H1 (cell line): ENCODE measurements around the gene HACD3. TPM values are rescaled to one million over a fixed set of nuclear protein-coding genes. Genes with fewer than 3 reads are reported as not detected.
A peak's percentile ranks its signal among the peaks of the same experiment; 100 is the strongest.

Experiments
- ASH2L ChIP-seq: fragments of 200-600, 300-600 bp; sonication (generic); IDR thresholded peaks from one replicate; pipeline ENCODE4 v1.7.1; 2017; ENCODE audit warnings: low read length
- BACH1 ChIP-seq: IDR thresholded peaks from 2 replicates; pipeline ENCODE4 v1.6.1; 2012; ENCODE audit warnings: low read length, improper control_type of control experiment
- CBX5 ChIP-seq: fragments of 300-800, 300-1000 bp; sonication (generic); IDR thresholded peaks from 2 replicates; pipeline ENCODE4 v1.7.1; 2016; ENCODE audit warnings: antibody characterized with exemption, low read length, low read depth
- CHD2 ChIP-seq: IDR thresholded peaks from 2 replicates; pipeline ENCODE4 v1.6.1; 2012; ENCODE audit warnings: low read length, improper control_type of control experiment
- CREB1 ChIP-seq: IDR thresholded peaks from 2 replicates; pipeline ENCODE4 v1.6.1; 2012; ENCODE audit warnings: inconsistent platforms
- CTBP2 ChIP-seq: IDR thresholded peaks from 2 replicates; pipeline ENCODE4 v1.7.0; 2011; ENCODE audit warnings: borderline replicate concordance, mild to moderate bottlenecking, moderate library complexity, mixed read lengths, low read length; ENCODE audit not compliant: insufficient read depth, insufficient read length
- E2F6 ChIP-seq: IDR thresholded peaks from 2 replicates; pipeline ENCODE4 v1.6.1; 2012; ENCODE audit warnings: inconsistent platforms
- EGR1 ChIP-seq: IDR thresholded peaks from 2 replicates; pipeline ENCODE4 v1.6.1; 2011; ENCODE audit warnings: low read depth, low read length, borderline replicate concordance
- EZH2 ChIP-seq: fragments of 200-600 bp; sonication (generic); IDR thresholded peaks from 2 replicates; pipeline ENCODE4 v1.7.1; 2012; ENCODE audit warnings: low read depth, mild to moderate bottlenecking, moderate library complexity, low read length, inconsistent platforms; ENCODE audit not compliant: severe bottlenecking
- FOSL1 ChIP-seq: IDR thresholded peaks from 2 replicates; pipeline ENCODE4 v1.6.1; 2011; ENCODE audit warnings: mild to moderate bottlenecking, low read depth, low read length, moderate library complexity; ENCODE audit not compliant: insufficient read depth
- GABPA ChIP-seq: IDR thresholded peaks from 2 replicates; pipeline ENCODE4 v1.6.1; 2011; ENCODE audit warnings: mild to moderate bottlenecking, low read length, moderate library complexity, borderline replicate concordance; ENCODE audit not compliant: insufficient read depth
- NRF1 ChIP-seq: IDR thresholded peaks from 2 replicates; pipeline ENCODE4 v1.6.1; 2011; ENCODE audit warnings: mild to moderate bottlenecking, low read depth, low read length, improper control_type of control experiment
- PHF8 ChIP-seq: fragments of 200-600 bp; sonication (generic); conservative IDR thresholded peaks from 2 replicates; pipeline ENCODE4 v1.7.1; 2012; ENCODE audit warnings: low read depth, mild to moderate bottlenecking, inconsistent platforms, low read length, moderate library complexity
- POLR2A ChIP-seq, 2 experiments: IDR thresholded peaks; 1 replicate in 1 of 2; 2 replicates in 1 of 2; pipeline ENCODE4 v1.6.1; 2011; ENCODE audit warnings: low read depth in 2 of 2, low read length in 2 of 2, mild to moderate bottlenecking in 2 of 2; ENCODE audit errors: control extremely low read depth in 1 of 2
- RNF2 ChIP-seq: fragments of 200-900, 300-1000 bp; sonication (generic); IDR thresholded peaks from 2 replicates; pipeline ENCODE4 v1.7.1; 2016; ENCODE audit warnings: borderline replicate concordance, low read depth, mild to moderate bottlenecking, antibody characterized with exemption, low read length; ENCODE audit not compliant: poor library complexity, severe bottlenecking; ENCODE audit errors: missing control alignments
- SP1 ChIP-seq: IDR thresholded peaks from 2 replicates; pipeline ENCODE4 v1.6.1; 2011; ENCODE audit warnings: low read depth, low read length
- SP2 ChIP-seq: IDR thresholded peaks from 2 replicates; pipeline ENCODE4 v1.6.1; 2012; ENCODE audit warnings: mild to moderate bottlenecking, low read length, inconsistent platforms
- SUZ12 ChIP-seq: fragments of 200-600 bp; sonication (generic); IDR thresholded peaks from 2 replicates; pipeline ENCODE4 v1.6.1; 2012; ENCODE audit warnings: mild to moderate bottlenecking, inconsistent platforms, low read length, moderate library complexity, mixed read lengths
- TBP ChIP-seq: IDR thresholded peaks from 2 replicates; pipeline ENCODE4 v1.6.1; 2011; ENCODE audit warnings: low read depth, low read length, improper control_type of control experiment
- YY1 ChIP-seq: IDR thresholded peaks from 2 replicates; pipeline ENCODE4 v1.6.1; 2011; ENCODE audit warnings: low read depth, mild to moderate bottlenecking, low read length
- ZNF274 ChIP-seq: IDR thresholded peaks from 2 replicates; pipeline ENCODE4 v1.7.0; 2012; ENCODE audit warnings: low read length, borderline replicate concordance; ENCODE audit errors: extremely low read depth
- polyA plus RNA-seq, 7 experiments: library from polyadenylated mRNA; depleted of rRNA in 3 of 7; stranded (reverse) in 5 of 7; unstranded in 2 of 7; fragments of >200 nt in 5 of 7; fragments of 200-250 nt in 2 of 7; gene quantifications; 1 replicate in 5 of 7; 2 replicates in 1 of 7; 4 replicates in 1 of 7; pipeline versions ENCODE4 v1.2.1 to v1.2.3, GENCODE V29; 2011 to 2013; ENCODE audit warnings: missing spikeins in 2 of 7, mixed read lengths in 2 of 7
- total RNA-seq: library from RNA; stranded (reverse); fragmentation: NEBNext Ultra II Directional; extraction: Animal tissue kit (Norgen Biotek cat#: 25700); gene quantifications from 2 replicates; pipeline ENCODE4 v1.2.1, GENCODE V29; 2021

HACD3 gene
- total and polyA plus RNA-seq, 2 of the 8 experiments (the other 6 are each of a cell fraction or from before 2014, with no cell fraction given): 78.8 to 120 TPM

- no peak for TF ChIP-seq RNF2
- no peak for TF ChIP-seq SUZ12
- TF ChIP-seq ASH2L: peak; percentile 100
- peak; percentile 98 for TF ChIP-seq PHF8
- TF ChIP-seq EGR1: peak; percentile 94
- no peak for TF ChIP-seq BACH1
- no peak for TF ChIP-seq CBX5
- no peak for TF ChIP-seq NRF1
- TF ChIP-seq GABPA: peak; percentile 87
- TF ChIP-seq E2F6: no peak
- no peak for TF ChIP-seq CTBP2
- TF ChIP-seq ZNF274: no peak
- TF ChIP-seq SP1: no peak; the same call in 1 of the 2 replicates
- TF ChIP-seq FOSL1: no peak
- TF ChIP-seq CHD2: no peak
- peak; percentile 48 for TF ChIP-seq SP2
- TF ChIP-seq CREB1: peak; percentile 53; the same call in 1 of the 2 replicates
- peak in 1 of 2 experiments; percentile 95; a peak in 2 of 3 replicates for TF ChIP-seq POLR2A (IDR thresholded peaks at IDR 0.05; ENCODE audit: control extremely low read depth in 1 of 2, low read depth in 2 of 2, low read length in 2 of 2)
- TF ChIP-seq YY1: peak; percentile 69; the same call in 1 of the 2 replicates
- TF ChIP-seq TBP: peak; percentile 93
- TF ChIP-seq EZH2: no peak
These were observed 13.0 kb upstream of the HACD3 start, which contains the start of gene DPP8 (continued) for GRCh38 chr15:65516997-65517865.
